Measurements from ENCODE around the gene TUBA1C. TPM values are rescaled to one million over a fixed set of nuclear protein-coding genes. Genes with fewer than 3 reads are reported as not detected.
A peak's percentile ranks its signal among the peaks of the same experiment; 100 is the strongest.

The TUBA1C gene
- total and polyA plus RNA-seq, 2 of the 8 experiments (the other 6 are each of a cell fraction or from before 2014, with no cell fraction given), result 504 to 3,101 TPM

GRCh38 chr12:49295082-49295936 is 30.4 kb downstream of the TUBA1C start, which contains the start of gene PRPH (continued):
- TF ChIP-seq CHD7 (IDR thresholded peaks at IDR 0.05; ENCODE audit: insufficient replicate concordance, low read length) (no peak), CEBPB (IDR thresholded peaks at IDR 0.05; ENCODE audit: low read depth, low read length) (no peak), MAX (IDR thresholded peaks at IDR 0.05) (peak; percentile 51), CBX5 (IDR thresholded peaks at IDR 0.05; ENCODE audit: low read depth, low read length) (no peak), SP4 (IDR thresholded peaks at IDR 0.05; ENCODE audit: low read length) (no peak), MAFK (IDR thresholded peaks at IDR 0.05; ENCODE audit: low read depth, low read length) (no peak), BACH1 (IDR thresholded peaks at IDR 0.05; ENCODE audit: low read length) (no peak), SIRT6 (IDR thresholded peaks at IDR 0.05; ENCODE audit: low read length) (no peak), HDAC6 (IDR thresholded peaks at IDR 0.05; ENCODE audit: low read depth, low read length) (no peak), YY1 (IDR thresholded peaks at IDR 0.05; ENCODE audit: low read depth, low read length) (no peak), CHD2 (IDR thresholded peaks at IDR 0.05; ENCODE audit: low read length) (no peak)

Data from H1 (cell line).